ENCODE measurements around the gene SIGLEC9.
A peak's percentile ranks its signal among the peaks of the same experiment; 100 is the strongest.

SIGLEC9 gene

DNA sequence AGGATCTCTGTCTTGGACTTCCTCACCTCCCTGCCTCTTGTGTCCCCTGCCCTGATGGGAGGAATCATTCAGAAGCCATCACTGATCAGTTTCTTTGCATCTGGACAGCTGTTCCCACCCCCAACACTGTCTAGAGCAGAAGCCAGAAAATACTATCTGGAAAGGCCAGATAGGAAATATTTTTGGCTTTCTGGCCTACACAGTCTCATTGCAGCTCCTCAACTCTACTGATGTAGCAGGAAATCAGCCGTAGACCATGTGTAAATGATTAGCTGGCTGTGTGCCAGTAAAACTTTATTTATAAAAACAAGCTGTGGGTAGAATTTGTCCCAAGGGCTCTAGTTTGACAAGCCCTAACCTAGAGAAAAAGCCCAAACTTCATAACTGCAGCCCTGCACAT is 23.0 kb downstream of the SIGLEC9 start:
- no peak for DNase-seq

DNA sequence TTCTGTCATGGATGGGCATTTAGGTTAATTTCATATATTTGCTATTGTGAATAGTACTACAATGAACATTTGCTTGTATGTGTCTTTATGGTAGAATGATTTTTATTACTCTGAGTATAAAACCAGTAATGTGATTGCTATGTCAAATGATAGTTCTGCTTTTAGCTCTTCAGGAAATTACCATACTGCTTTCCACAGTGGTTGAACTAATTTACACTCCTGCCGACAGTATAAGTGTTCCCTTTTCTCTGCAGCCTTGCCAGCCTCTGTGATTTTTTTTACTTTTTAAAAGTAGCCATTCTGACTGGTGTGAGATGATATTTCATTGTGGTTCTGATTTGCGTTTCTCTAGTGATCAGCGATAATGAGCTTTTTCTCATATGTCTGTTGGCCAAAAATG is 23.9 kb downstream of the SIGLEC9 start:
- no peak for DNase-seq

DNA sequence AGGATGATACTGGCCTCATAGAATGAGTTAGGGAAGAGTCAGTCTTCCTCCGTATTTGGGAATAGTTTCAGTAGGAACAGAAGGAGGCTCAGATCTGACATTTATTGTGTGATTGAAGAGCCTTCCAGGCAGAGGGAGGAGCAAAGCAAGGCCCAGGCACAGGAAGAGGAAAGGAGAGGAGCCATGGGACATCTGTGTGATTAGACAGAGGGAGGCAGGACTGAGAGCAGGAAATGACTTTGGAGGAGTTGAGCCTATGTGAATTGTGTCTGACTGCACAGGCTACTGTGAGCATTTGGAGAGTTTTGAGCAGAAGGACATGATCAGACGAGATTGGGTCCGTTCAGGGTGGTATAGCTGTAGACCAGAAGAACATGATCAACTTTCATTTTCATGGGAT is 25.9 kb downstream of the SIGLEC9 start:
- no peak for DNase-seq

DNA sequence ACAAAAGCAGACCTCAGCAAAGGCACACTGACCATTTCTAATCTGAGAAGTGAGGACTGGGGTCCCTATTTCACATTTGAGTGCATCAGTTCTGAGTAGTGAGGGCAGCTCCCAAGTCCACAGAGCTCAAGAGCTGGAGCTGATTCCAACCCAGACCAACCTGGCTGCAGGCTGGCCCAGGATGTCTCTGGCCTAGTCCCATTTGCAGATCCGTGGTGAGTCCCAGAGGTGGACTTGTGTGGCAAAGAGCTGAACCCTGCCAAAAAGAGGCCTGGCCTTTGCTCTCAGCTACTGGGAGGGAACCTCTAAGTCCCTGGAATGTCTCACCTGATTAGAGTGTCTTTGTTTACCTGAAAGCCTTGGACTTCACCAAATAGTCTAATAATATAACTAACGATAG is 32.0 kb downstream of the SIGLEC9 start:
- no peak for DNase-seq

- DNase-seq = no peak
These were observed 32.6 kb downstream of the SIGLEC9 start for GRCh38 chr19:51157265-51157664.

GRCh38 chr19:51158474-51159129 is 33.9 kb downstream of the SIGLEC9 start:
- peak; percentile 25 to 71 for DNase-seq

DNA sequence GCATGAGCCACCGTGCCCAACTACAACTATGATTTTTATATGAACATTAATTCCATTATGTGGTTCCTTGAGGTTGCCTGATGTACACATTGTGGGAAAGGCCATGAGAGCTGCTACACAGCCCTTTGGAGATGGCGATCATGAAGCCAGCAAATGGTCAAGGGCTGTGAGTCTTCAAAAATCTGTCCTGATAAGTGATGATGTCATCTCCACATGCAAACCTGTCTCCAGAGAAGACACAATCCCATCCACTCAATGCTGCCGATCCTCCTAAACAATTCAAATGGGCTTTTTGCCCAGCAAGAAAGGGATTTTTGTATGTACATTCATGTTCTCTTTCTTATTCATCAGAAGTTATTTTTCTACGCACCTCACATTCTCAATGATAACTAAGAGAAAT is 35.0 kb downstream of the SIGLEC9 start:
- no peak for DNase-seq

DNA sequence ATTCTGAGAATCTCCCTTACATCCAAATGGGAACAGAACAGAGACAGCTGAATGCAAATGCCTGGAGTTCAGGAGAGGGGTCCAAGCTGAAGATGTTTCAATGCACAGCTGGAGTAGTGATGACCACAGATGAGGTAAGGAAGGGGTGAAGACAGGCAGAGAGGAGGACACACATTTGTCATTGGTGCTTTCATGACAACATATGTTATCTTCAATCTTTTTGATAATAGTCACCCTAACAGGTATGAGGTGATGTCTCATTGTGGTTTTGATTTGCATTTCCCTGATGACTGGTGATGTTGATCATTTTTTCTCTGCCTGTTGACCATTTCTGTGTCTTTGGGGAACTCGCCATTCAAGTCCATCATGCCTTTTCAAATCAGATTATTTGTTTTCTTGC is 36.6 kb downstream of the SIGLEC9 start:
- DNase-seq = peak in 1 of 2 experiments; percentile 23

DNA sequence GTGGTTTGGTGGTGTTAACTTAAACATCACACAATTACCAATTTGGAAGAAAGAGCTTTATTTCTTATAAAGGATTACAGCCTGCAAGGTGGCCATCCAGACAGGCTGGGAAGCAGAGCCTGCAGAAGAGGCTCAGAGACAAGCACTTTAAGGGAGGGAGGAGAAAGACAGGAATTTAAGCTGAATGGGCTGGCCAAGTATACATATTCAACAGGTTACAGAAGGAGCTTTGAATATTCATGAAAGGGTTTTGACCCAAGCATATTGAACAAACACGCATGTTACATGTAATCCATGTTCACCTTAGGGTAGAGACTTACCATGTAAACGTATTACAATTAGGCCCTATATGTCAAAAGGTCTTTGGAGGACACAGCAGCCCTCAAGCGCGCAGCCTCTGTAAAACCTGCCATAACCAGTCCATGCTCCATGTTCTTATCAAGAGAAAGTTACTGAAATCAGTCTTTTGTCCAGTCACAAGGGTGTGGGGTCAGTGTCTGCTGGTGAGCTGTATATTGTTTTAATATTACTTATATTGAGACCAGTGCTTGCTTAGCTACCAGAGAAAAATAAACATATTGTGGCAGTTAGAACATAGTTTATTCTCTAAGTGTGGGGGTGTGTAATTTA is 37.3 kb downstream of the SIGLEC9 start:
- no peak for DNase-seq

DNA sequence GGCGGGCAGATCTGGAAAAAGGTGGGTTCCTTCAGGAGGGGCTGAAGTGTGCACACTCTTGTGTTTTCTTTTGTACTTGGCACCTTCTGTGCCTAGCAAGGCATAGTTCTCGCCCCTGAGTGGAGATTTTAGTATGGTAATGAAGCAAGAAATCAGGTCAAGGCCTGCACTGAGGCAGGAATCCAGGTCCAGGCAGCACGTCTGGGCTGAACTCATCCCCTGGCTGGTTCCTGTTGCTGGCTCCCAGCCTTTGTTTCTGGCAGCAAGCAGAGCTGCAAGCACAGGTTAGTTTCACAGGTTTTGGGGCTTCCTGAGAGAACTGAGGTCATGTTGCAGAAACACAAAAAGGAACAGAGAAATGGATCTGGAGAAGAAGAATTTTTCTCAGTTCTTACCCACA is 38.6 kb downstream of the SIGLEC9 start:
- DNase-seq = no peak

GRCh38 chr19:51164215-51164614 is 39.5 kb downstream of the SIGLEC9 start:
- DNase-seq = no peak

DNA sequence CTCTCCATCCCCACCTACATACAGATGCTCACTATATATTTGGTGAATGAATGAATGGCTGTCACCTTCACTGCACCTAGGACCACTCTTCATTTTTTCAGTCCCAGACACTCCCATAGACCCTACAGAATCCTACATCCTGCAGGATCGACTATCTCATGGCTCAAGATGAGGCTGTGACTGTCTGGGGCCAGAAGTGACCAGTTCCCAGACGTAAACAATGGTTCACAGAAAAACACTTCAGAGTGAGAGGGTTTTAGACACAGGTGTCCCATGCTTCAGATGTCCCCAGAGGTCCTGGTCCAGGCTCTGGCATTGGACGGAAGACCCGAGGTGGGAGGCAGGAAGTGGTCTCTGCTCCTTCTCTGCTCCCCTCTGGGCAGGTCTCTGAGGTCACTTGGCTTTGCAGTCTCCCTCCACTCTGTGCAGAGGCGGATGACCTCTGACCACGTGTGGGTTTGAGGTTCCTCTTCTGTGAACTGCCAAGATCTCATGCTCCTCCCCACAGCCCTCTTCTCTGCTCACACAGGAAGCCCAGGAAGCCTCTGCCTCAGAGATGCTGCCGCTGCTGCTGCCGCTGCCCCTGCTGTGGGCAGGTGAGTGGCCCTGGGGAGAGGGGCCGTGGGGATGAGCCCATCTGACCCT is 42.3 kb downstream of the SIGLEC9 start:
- no peak for DNase-seq

GRCh38 chr19:51168564-51169282 is 44.0 kb downstream of the SIGLEC9 start:
- no peak for DNase-seq

- peak in 1 of 2 experiments; percentile 81 for DNase-seq
These were observed 44.7 kb downstream of the SIGLEC9 start for GRCh38 chr19:51169283-51169918.

DNA sequence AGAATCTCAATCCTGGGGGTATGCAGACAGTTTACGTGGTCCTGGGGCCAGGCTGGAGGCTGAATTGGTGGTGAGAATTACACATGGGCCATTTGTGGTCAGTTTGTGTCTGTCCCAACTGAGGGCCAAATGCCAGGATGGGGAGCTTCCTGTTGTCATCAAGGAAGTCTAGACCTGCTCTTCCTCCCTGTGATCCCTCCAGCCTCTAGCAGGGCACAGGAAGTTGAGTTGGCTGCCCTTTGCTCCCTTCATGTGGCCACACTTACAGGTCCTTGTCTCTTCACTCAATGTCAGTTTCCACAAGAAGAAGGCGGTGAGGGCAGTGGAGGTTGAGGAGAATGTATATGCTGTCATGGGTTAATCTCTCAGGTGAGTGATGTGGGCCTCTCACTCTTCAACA is 47.5 kb downstream of the SIGLEC9 start:
- DNase-seq = no peak

DNA sequence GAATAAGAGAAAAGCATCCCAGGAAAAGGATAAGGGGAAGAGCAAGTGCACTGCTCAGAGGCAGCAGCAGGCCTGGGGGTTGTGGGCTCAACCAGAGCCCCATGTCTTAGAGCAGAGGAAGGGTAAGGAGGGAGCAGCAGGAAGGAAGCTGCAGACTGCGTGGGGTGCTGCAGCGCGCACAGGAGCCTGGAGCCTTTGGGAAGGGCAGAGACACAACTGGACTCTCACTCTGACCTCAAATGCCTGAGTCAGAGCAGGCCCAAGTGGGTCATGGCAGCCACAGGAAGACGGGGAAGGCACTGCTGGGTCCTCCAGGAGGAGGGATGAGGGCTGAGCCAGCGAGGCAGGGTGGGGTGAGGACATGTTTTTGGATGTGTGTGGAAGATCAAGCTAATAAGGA is 49.0 kb downstream of the SIGLEC9 start:
- no peak for DNase-seq

DNA sequence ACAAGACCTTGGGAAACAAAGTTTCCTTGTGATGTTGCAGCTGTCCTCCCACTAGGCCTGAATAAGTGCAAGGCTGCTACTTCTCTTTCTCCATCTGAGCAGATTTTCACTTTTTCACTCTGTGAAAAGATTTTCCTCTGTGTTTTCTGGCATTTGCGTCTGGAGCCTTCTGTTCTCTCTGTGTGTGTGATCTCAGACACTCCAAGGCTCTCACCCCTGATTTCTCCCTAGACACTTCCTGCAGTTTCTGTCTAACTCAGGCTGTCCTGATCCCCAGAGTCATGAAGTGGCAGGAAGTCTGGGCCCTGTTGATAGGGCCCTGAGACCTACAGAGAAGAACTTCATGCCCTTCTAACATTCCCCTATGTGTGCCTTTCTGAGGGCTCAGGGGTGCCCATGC is 54.5 kb downstream of the SIGLEC9 start:
- no peak for DNase-seq

Measured in NCI-H526 (cell line).